Measurements from ENCODE around the gene DAB1. TPM values are rescaled to one million over a fixed set of nuclear protein-coding genes. Genes with fewer than 3 reads are reported as not detected.

Gene DAB1
- 10.5 TPM for total RNA-seq

DNA sequence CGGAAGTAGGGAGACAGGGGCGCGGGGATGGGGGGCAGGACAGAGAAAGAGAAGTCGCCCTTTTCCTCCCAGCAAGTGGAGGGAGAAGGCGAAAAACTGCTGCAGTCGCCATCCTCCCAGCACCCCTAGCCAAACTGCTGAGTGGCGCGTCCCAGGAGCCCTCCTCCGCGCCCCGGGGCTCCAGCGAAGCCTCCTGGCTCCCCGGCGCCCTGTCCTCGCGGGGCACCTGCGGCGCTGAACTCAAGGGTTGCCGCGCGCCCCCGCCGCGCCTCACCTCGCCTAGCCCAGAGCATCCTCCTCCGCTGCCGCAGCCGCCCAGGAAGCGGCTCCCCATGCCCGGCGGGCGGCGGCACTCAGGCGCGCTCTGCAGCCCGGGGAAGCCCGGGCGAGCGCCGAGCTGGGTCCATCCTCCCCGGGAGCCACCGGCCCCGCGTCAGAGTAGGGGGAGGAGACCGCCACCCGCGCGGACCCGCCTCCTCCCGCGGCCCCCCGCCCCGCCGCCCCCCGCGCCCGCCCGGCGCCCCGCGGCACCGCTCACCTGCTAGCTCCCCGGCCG is at the start of gene DAB1:
TSS of gene DAB1 (minus strand) at position 405 of the 556 bp plus-strand sequence. CDS start 133,030 bp downstream, outside the sequence.
- intact Hi-C loops (cut with DNase I): no loop called here
- DNase-seq (ENCODE audit: low spot score) (no peak), ATAC-seq (no peak)

- intact Hi-C loops (cut with DNase I): no loop called here
- ATAC-seq: no peak
These were observed 49.6 kb upstream of the DAB1 start for GRCh38 chr1:57473448-57473847.

GRCh38 chr1:57471995-57472394 is 48.1 kb upstream of the DAB1 start:
- intact Hi-C loops (cut with DNase I): no loop called here
- DNase-seq (ENCODE audit: low spot score) (no peak), ATAC-seq (no peak)

More at GRCh38 chr1:57473448-57473847, 49.6 kb upstream of the DAB1 start:
- DNase-seq (ENCODE audit: low spot score): no peak

- no peak for ATAC-seq
- DNase-seq (ENCODE audit: low spot score): no peak
- intact Hi-C loops (cut with DNase I): no loop called here
These were observed 46.2 kb upstream of the DAB1 start for GRCh38 chr1:57470036-57470435.

- ATAC-seq: no peak
- intact Hi-C loops (cut with DNase I): no loop called here
These were observed 45.0 kb upstream of the DAB1 start for GRCh38 chr1:57468641-57469523.

GRCh38 chr1:57467830-57468229 is 44.0 kb upstream of the DAB1 start:
- DNase-seq (ENCODE audit: low spot score) (no peak), ATAC-seq (no peak)
- intact Hi-C loops (cut with DNase I): no loop called here

More at GRCh38 chr1:57468641-57469523, 45.0 kb upstream of the DAB1 start:
- no peak for DNase-seq (ENCODE audit: low spot score)

DNA sequence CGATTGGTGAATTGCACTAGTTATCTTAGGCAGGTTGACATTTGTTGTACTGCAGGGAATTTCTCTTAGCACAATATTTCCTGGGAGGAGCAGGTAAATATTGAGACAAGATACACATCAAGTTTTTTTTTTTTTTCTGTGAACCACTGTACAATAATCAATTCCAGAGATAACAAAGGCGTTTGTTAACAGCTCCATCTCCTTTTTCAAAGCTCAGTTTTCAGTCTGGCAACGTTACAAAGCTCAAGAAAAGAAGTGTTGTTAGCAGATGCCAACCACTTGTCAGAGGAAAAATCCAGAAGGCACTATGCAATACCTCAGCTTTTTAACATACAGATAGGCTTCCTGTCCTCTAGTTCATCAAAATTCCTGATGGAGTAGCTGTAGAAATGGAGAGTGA is 40.9 kb upstream of the DAB1 start:
- intact Hi-C loops (cut with DNase I): no loop called here
- ATAC-seq (no peak), DNase-seq (ENCODE audit: low spot score) (no peak)

DNA sequence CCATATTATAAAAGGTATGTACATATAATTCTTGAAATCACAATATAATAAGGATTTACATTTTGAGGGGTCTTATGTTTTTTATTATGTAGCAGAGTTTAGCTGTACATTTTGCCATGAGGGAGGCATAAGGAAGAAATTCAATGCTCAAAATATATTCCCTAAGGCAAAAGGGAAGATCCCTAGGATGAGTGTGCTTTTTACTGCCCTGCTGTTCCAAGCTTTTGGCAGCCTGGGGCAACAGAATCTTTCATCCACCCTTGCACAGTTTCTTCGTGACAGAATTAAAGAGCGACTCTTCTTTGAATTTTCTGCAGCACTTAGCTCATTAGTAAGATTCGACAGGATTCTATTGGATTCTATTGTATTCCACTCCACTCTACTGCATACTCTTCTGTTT is 39.5 kb upstream of the DAB1 start:
- intact Hi-C loops (cut with DNase I): no loop called here
- DNase-seq (ENCODE audit: low spot score) (no peak), ATAC-seq (no peak)

GRCh38 chr1:57461405-57461804 is 37.5 kb upstream of the DAB1 start:
- no peak for DNase-seq (ENCODE audit: low spot score)
- ATAC-seq: no peak
- intact Hi-C loops (cut with DNase I): no loop called here

DNA sequence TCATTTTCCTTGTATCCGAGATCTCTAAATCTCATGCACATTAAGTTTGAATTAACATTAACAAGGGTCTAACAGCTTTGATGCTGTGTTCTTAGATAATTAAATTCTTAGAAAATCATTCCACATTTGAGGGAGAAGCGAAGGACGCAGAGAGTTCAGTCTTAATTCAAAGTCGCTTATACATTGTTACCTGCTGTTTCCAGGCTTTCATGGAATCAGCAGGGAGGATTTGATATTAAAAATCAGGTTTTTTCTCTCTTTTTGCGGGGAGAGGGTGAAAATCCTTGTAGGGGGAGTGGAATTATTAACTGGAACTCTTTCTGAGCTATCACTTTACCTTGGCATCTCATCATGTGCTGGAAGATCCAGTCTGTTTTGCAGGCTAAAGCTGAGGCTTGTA is 27.7 kb upstream of the DAB1 start:
- intact Hi-C loops (cut with DNase I): no loop called here
- ATAC-seq: no peak
- DNase-seq (ENCODE audit: low spot score): no peak

DNA sequence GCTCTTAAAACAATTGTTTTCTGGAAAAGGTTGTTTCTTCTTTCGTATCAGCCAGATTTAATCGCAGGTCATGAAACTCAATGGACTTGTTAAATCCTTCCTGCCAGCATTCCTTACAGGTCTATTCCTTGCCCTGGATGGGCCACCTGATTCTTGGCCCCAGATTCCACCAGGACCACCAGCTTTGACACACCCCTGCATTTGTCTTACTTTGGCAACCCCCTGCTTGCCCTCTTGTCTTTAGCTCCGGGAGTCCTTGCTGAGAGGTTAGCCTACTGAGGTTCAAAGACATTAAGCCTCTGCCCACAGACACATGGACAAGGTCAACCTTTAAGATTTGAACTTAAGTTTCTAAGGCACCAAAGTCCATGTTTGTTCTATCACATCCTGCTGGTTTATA is 27.1 kb upstream of the DAB1 start:
- intact Hi-C loops (cut with DNase I): no loop called here
- no peak for DNase-seq (ENCODE audit: low spot score)
- no peak for ATAC-seq

DNA sequence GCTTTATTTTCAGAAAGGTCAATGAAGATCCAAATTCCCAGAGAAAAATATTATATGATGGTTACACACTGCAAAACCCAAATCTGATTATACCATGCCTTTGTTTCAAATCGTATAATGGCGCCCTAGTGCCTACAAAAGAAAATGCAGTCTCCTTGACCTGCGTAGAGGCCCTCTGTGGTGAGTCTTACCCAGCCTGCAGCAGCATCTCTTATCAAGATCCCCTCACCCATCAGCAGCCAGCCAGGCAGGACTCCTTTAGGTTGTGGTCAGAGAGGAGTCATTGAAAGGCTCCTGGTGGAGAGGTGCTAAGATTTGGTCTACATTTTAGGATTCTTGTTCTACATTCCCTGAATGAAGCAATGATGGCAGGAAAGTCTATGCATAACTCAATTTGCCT is 23.7 kb upstream of the DAB1 start:
- intact Hi-C loops (cut with DNase I): no loop called here
- ATAC-seq (no peak), DNase-seq (ENCODE audit: low spot score) (no peak)

GRCh38 chr1:57443004-57443403 is 19.1 kb upstream of the DAB1 start:
- no peak for ATAC-seq
- intact Hi-C loops (cut with DNase I): no loop called here
- DNase-seq (ENCODE audit: low spot score): no peak

GRCh38 chr1:57440096-57440495 is 16.2 kb upstream of the DAB1 start:
- intact Hi-C loops (cut with DNase I): no loop called here
- DNase-seq (ENCODE audit: low spot score) (no peak), ATAC-seq (no peak)

- DNase-seq (ENCODE audit: low spot score) (no peak), ATAC-seq (no peak)
- intact Hi-C loops (cut with DNase I): no loop called here
These were observed 7.5 kb upstream of the DAB1 start for GRCh38 chr1:57431400-57431799.

DNA sequence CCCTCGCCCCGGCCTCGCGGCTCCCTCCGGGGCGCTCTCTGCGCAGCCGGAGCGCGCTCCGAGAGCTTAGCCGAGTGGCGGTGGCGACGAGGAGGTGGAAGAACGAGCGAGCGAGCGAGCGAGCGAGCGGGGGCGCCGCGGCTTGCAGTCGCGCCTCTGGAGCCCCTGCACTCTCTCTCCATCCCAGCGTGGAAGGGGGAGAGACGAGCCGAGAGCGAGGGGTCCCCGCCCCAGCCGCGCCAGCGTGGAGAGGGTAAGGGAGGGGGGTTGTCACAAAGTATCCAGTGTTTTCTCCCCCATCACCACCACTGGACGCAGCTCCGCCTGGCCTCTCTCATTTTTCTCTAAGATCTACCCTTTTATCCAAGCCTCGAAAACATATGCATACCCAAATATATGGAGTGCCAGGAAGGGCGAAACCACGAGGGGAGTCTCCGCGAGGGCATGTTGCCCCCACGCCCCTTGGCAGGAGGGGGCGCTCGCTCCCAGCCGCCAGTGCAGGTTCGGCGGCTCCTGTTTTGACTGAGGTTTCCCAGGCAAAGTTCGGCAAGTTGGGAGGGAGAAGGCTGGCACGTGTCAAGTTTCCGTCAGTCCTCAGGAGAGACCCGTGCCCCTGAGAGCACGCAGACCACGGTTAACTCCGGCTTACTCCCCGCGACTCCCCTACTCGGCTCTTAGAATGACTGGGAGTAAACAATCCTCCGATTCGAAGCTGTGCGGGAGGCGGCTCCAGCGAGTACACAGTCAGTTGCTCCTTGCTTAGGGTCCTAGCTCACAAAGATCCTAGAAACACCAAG is 569 bp upstream of the DAB1 start:
- DNase-seq (ENCODE audit: low spot score) (peak; percentile 63), ATAC-seq (peak; percentile 30)
- intact Hi-C loops (cut with DNase I): no loop called here

DNA sequence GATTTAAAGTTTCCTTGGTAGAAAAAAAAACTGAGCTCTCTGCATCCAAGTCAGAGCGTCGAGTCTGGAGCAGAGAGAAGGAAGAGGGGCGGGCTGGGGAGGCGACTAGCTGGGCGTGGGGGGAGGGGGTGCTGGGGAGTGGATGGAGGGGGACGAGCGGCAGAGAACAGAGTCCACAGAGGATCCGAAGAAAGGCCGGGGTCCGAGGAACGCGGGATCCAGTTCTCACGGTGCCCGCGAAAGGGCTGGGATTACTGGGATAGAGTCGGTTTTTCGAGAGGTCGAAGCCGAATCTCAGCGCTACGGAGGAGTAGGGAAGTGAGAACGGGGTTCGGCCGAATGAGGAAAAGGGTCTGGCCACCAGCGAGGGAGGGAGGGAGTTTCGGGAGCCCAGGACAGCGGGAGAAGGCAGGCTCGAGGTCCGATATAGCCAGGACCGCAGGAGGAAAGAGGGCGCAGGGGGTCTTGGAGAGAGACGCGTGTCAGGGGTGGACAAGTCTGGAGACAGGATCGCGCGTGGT is 665 bp downstream of the DAB1 start:
- DNase-seq (ENCODE audit: low spot score) (peak; percentile 51), ATAC-seq (no peak)
- intact Hi-C loops (cut with DNase I): no loop called here

- peak; percentile 20 for ATAC-seq
- DNase-seq (ENCODE audit: low spot score): no peak
- intact Hi-C loops (cut with DNase I): no loop called here
These were observed 1.4 kb downstream of the DAB1 start for GRCh38 chr1:57422271-57423134.

- intact Hi-C loops (cut with DNase I): no loop called here
These were observed 2.1 kb downstream of the DAB1 start for GRCh38 chr1:57421806-57422205.

More at GRCh38 chr1:57421806-57422205, 2.1 kb downstream of the DAB1 start:
- DNase-seq (ENCODE audit: low spot score) (no peak), ATAC-seq (no peak)
